Bone marrow (tissue), 2 donors: ENCODE results near the gene IGF2.

ENCODE experiments used
- DNase-seq, 2 donors: peaks; one replicate each; lab custom pipeline; 2025; lab: John Stamatoyannopoulos, UW

The IGF2 gene

GRCh38 chr11:2153581-2154194 lies 14.5 kb upstream of the IGF2 start:
- DNase-seq = no peak

GRCh38 chr11:2151500-2152257 lies 12.5 kb upstream of the IGF2 start:
- peak; percentile 39 to 65 for DNase-seq

GRCh38 chr11:2149864-2150847 lies 11.0 kb upstream of the IGF2 start:
- peak in 1 of 2 donors; percentile 18 for DNase-seq

- DNase-seq = no peak
Measured at GRCh38 chr11:2149460-2149859, 10.3 kb upstream of the IGF2 start.

DNA sequence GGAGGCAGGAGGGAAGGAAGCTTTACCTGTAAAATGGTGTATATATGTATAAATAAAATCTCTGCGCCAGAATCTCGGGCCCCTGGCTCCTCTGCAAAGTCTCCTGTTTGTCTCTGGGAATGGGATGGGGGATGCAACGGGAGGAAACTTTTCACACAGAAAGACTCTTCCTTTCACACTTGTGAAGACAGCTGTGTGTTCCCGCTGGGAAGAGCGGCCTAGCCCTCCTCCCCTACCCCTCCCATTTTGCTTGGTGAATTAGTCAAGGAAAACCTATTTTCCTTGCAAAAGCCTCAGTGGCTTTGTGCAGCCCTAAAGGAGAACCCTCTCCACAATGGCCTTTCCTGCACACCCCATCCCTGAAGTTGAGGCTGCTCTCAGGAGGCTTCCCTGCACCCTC lies 9.4 kb upstream of the IGF2 start:
- no peak for DNase-seq

GRCh38 chr11:2147391-2147790 lies 8.2 kb upstream of the IGF2 start:
- DNase-seq = no peak

DNA sequence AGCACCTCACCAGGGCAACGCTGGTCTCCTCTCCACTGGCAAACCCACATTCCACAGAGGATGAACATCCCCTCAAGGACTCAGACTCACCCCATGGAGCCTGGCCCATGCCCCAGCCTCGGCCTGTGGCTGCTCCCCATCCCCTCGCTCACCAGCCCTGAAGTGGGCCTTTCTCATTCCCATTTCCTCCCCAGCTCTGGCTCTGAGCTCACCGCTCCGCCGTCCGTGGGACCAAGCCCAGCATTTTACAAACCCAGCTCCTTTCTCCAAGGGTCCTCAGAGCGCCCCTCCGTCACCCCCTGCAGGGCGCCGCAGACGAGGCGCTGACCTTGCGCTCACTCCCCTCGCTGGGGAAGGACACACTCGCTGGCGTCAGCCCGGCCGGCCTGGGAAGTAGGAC lies 6.9 kb upstream of the IGF2 start:
- DNase-seq = no peak

- no peak for DNase-seq
Measured at GRCh38 chr11:2144544-2145248, 5.5 kb upstream of the IGF2 start.

GRCh38 chr11:2143799-2144543 lies 4.8 kb upstream of the IGF2 start:
- no peak for DNase-seq

- DNase-seq = no peak
Measured at GRCh38 chr11:2143477-2143798, 4.2 kb upstream of the IGF2 start.

DNA sequence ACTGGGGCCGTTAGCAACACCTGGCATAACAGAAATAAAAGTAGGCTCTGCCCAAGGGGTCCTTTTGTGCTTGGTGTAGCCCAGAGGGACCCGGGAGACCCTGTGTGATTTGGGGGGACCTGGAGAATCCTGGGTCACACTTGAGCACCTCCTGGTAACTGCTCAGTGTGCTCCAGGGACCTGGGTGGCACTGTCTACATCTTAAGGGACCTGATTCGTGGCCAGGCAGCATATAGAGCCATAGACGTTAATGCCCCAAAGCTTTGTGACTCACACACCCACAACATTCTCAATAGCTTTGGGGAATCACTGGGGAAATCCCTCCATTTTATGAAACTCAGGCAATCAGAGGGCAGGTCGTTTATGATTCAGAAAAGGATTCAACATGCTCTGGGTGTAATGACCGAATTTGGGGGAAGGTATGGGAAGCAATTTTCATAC lies 3.6 kb upstream of the IGF2 start:
- no peak for DNase-seq

GRCh38 chr11:2142300-2142759 lies 3.1 kb upstream of the IGF2 start:
- DNase-seq = no peak

- no peak for DNase-seq
Measured at GRCh38 chr11:2140411-2141400, 1.5 kb upstream of the IGF2 start.

- no peak for DNase-seq
Measured at GRCh38 chr11:2139621-2140337, 590 bp upstream of the IGF2 start.

DNA sequence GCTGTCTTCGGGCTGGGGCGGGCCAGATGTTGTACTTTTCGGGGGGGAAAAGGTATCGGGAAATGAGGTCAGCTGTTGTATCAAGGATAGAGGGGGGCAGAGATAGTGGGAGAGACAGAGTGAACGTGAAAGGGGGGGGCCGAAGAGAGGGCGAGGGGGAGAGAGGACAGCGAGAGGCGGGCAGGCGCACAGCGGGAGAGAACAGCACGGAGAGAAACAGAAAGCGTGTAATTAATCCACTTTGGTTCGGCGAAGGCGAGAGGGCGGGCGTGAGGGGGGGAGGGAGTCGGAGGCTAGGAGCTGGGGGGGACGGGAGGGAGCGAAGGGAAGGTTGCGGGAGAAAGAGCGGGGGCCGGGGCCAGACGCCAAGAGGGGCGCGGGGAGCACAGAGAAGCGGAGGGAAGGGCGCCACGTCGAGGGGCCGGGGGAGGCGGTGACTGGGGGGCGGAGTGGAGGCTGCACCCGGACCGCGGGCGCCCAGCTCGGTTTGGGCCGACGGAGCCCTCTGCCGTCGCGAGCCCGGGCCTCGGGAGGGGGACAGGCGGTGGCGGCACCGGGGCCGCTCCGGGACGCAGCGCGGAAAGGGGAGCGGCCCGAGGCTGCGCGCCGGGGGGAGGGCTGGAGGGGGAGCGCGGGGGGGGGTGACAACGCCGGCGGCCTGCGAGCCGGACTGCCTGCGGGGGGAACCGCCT lies 612 bp downstream of the IGF2 start:
- no peak for DNase-seq

DNA sequence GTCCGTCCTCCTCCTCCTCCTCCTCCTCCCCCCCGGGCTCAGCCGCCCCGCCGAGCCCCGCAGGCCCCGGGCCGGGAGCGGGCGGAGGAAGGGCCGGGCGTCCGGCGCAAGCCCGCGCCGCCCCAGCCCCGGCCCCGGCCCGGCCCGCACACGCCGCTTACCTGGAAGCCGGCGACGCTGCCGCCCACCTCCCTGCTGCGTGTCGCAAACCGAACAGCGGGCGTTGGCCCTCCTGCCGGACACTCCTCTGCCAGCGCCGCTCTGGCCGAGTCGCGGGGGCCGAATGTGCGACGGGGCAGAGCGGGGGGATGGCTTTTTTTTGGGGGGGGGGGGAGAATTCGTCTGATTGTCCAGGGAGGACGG lies 1.1 kb downstream of the IGF2 start:
- no peak for DNase-seq

DNA sequence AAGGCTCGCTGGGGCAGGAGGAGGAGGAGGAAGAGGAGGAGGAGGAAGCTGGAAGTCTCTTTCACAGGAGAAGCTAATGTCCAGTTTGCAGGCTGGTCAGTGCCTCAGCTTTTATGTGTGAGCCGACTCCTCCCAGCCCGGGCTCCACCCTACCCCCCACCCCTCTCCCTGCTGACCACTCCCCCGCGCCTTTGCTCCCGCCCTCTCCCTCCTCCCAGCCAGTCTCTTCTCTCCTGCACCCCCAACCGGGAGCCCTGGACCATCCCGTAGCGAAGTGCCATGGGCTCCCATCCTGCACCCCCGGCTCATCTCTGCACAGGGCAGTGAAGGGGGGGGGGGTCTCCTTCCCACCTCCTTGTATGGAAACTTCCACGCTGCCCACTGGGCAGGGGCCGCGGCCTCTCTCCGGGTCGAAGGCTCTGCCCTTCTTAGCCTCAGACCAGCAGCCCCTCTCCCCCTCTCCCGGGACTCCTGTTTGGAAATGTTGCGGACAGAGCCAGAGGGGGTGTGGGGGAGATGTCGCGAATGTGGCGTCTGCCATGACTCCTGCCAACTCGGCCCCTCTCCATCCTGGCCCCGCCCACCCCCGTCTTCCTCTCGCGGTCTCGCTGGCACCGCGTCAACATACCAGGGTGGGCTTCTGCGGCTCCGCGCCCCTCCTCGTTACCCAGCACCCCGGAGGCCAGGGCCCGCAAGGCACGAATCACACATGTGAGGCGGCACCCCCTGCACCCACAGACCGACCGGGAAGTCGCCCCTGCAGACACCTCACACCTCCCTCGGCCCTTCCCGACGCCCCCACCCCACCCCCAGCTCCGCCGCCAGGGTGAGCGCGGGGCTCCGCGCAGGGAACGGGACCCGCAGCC lies 1.8 kb downstream of the IGF2 start:
- no peak for DNase-seq

DNA sequence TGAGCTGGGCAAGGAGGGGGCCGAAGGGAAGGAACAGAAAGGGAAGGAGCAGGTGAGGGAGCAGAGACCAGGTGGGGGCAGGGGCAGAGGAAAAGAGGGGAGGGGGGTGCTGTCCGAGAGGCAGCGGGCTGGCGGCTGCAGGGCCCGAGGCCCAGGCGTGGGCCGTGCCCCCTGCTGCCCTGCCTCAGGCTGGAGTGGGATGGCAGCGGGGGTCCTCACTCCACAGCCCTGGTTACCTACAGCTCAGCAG lies 2.3 kb downstream of the IGF2 start:
- DNase-seq = no peak
